Activated effector memory CD4-positive, alpha-beta T cell treated with Interleukin-2 at 50 U/mL for 16 hours (primary cell): ENCODE measurements around the gene TBC1D22A.

ENCODE experiments used
- DNase-seq: peaks from one replicate; pipeline ENCODE4 v3.0.0-alpha.2; 2020

Gene TBC1D22A

DNA sequence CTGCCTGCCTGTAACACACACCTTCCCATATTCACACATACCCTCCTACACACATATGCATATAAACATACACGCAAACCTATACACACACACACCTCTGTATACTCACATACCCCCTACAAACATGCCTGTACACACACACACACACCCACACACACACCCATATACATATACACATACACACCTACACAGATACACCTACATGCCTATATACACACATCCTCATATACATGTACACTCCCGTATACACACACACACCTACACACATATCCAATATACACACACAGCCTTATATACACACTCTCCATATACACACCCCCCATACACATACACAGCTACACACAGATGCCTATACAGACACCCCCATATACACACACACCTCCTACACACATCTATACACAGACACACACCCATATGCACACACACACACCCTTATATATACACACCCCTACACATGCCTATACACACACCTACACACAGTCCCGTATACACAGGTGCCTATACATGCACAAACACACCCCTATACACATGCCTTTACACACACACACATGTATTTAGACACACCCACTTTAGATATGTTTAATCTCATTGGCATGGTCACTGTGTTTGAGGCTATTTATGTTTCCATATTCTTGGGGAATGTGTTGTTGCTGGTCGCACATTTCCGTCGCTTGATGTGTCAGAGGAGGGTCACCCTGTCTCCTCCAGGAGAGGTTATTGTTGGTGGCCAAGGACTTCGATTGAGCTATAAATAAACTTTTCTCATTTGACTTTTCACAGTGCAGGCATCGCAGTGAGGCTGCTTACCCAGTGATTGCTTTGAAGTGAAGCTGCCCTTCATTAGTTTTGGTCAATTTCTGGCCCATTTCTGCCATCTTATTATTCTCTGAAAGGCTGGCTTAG, 243.3 kb downstream of the TBC1D22A start:
- no peak for DNase-seq

DNA sequence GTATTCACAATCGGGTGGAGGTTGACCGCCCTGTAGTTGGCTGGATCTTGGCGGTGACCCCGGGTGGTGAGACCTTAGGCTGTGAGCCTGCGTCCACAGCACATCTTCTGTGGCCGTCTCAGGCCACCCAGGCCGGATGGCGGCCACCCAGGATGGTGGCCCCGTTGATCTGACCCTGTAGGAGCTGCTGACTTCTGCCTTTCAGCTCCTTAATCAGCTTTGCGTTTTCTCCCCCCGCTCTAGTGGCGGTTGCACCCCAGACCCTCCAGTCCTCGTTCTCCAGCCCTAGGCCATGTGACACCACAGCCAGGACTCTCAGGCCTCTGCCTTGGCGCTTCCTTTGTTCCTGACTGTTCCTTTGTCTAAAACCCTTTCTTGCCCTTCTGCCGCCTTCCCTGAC, 244.0 kb downstream of the TBC1D22A start:
- DNase-seq, result no peak

DNA sequence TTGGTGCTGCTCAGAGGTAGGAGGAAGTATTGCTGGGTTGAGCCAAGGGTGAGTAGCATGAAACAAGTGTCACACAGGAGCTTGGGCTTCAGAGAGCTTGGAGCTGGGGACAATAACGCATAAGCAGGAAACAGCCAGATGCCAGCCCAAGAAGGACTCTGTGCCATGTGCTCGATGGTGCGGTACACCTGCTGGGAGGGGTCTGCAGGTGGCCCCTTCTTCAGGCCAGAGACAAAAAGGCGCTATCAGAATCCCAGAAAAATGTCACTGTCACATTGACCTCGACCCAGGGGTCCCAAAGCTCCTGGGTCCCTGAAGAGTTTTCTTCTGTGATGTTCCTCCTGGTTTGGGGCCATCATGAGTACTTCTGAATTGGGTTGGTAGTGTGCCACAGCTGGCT, 244.4 kb downstream of the TBC1D22A start:
- no peak for DNase-seq

DNA sequence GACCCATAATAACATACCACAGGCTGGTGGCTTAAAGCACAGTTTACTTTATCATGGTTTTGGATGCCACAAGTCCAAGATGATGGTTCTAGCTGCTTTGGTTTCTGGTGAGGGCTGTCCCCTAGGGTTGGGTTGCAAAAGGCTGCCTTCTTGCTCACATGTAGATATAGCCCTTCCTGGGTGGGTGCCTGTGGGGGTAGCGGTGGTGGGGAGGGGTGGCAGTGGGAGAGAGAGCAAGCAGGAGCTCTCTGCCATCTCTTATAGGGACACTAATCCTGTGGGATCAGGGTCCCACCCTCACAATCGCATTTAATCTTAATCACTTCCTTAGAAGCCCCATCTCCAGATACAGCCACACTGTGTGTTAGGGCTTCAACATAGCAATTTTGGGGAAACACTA, 245.0 kb downstream of the TBC1D22A start:
- no peak for DNase-seq

DNA sequence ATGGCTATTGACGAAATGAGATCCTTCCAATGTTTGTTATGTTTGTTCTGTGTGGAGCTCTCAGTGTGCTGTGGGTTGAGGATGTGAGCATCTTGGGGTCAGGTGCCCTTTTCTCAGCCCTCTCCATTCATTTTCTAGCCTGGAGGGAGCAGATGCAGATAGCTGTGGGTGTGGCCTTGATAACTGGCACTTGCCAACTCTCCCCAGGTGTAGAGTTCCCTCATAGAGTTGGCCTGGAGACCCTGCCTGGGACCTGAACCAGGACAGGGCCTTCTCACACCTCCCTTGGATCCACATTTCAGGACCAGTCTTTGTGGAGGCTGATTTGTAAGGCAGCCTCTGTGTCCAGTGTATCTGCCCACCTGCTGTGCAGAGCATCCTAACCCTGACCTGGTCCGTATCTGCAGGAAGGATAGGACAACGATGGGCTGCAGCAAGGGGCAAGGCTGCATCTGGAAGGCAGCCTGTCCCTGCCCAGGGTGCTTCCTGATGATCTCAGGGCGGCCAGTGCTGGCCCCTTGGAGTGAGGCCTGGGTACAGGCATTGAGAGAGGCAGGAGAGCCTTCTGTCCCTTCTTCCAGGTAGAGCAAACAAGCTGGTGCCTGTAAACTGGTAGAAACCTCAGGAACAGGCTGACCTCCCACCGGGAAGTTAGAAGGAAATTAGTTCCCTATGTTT, 245.9 kb downstream of the TBC1D22A start:
- no peak for DNase-seq

DNA sequence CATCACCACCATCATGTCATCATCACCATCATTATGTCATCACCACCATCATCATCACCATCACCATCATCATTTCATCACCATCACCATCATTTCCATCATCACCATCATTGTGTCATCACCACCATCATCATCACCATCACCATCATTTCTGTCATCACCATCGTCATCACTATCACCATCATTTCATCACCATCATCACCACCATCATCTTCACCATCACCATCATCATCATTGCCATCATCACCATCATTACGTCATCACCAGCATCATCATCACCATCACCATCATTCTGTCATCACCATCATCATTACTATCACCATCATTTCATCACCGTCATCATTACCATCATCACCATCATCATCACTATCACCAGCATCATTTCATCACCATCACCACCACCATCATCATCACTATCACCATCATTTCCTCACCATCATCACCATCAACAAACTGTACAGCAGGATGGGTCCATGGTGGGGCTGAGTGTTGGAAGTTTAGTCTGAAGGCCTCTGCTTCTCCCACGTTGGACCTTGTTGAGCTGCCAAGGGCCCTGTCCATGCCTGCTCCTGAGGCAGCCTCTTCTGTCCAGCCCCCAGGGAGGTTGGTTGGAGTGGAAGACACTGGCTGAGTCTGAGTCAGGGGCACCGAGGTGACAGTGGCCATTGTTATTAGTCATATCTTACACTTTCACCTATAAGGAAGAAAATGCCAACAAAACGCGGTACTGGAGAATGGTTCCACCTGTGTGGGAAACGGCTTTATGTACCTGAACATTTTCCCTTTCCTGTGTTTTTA, 247.1 kb downstream of the TBC1D22A start:
- no peak for DNase-seq

DNA sequence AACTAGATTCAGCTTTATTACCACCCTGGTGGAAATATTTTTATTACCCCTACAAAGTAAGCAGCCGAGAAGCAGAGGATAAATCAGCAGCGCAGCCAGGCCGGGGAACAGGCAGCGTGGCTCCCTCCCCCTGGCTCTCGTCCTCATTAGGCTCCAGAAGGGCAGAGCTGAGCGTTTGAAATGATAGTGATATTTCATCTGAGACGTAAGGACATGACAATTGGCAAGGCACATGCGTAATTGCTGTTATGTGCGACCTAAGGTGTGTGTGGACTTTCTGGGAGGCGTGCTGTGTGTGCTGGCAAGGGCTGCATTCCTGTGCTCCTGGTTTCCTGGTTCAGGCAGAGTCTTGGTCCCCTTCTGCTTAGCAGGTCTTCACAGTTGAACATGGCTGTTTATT, 247.8 kb downstream of the TBC1D22A start:
- no peak for DNase-seq

DNA sequence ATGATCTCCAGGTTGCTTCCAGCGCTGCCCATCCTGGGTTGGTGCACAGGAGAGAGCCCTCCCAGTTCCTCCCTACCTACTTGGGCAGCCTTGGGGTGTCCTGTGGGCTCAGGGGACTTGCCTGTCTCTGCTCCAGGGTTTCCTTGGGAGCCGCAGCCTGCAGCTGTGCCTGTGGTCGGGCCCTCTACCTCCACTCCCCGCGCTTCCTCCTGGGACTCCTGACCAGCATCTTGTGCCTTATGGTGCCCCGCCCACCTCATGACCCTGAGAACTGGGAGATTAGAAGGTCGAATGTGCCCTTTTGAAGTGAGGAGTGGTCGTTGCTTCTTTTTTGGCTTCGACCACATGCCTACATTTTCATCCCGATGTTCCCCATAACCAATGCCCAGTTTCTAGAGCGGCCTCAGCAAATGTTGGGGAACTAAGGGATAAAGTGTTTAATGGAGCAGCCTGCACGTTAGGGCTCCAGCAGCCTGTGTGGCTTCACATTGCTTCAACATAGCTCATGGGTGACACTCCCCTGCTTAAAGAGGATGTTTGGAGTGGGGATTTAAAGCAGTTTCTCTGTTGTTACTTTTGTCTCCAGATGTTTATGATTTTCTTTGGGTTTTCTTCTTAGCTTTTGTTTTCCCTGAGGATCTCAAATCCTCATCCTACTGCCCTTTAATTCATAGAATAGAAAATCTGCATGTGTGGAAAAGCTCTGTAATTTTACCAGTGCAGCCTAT, 248.8 kb downstream of the TBC1D22A start:
- DNase-seq, result no peak

DNA sequence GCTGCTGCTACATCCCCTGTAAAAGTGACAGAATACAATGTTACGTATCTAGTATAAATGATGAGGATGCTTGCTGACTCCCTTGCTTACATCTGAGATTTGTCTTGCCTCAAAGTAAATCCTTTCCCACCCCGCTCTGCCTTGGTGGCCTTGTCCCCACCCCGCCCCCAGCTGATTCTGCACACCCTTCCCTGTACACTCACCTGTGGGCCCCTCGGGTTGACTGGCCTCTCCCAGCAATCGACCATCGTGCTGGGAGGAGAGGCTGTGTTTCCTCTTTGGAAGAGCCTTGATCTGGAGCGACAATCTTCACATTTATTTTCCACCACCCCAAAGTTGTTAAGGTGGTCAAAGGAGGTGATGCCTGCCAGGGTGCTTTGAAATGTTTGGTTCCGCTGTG, 249.4 kb downstream of the TBC1D22A start:
- DNase-seq, result no peak

- no peak for DNase-seq
These were observed 250.3 kb downstream of the TBC1D22A start for GRCh38 chr22:47012589-47013370.

- no peak for DNase-seq
These were observed 251.6 kb downstream of the TBC1D22A start for GRCh38 chr22:47013861-47014635.

DNA sequence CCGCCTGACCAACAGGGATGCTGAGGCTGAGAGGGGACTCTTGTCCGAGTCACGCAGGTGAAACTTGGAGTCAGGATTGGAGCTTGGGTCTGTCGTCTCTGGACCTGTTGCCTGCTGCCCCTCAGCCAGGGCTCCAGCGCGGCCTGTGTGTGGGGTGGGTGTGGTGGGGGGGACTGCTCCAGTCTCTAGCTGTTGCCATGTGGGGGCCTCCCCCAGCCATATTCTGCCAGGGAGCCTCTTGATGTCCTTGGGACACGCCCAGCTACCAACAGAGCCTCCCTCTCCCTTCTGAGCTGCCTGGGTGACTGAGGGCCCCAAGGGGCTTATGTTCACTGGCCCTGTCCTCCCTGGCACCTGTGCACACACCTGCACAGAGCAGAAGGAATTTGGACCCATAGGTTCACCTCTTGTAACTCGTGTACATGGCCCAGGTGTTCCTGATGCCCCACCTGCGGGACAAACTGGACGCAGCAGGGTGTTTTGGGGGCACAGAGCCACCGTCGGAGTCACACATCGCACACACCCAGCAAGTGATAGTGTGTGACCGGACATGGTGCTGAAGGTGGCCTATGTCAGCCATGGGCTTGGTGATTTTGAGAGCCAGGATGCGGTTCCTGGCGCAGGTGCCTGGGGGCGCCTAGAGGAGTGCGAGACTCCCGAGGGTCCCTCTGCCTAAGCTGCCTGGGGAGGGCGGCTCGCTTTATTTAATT, 252.3 kb downstream of the TBC1D22A start:
- no peak for DNase-seq

DNA sequence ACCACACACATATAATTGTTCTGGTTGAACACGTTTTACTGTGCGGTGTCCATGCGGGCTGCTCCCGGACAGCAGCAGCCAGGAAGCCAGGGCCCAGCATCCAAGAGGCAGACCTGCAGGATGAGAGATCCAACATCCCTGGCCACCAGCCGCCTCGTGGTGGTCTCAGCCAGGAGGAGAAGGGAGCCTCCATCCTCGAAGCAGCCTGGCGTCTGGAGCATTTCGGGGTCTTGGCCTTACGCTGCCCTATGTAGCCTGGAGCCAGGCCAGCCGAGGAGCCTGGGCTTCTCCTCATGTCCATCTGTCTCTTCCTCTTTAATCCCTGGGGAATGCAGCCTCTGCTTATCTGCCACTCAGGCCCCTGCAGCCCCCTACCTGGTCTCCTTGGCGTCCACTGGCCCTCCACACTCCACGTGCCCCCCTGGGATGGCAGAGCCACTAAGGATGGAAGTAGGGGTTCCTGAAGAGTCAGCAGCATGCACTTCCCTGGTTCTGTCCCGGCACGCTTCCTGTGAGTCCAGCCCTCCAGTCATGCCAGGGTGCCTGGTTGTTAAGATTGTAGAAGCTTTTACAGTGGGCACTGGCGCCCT, 253.2 kb downstream of the TBC1D22A start:
- no peak for DNase-seq

GRCh38 chr22:47016631-47017030, 254.2 kb downstream of the TBC1D22A start:
- no peak for DNase-seq

GRCh38 chr22:47017245-47017644, 254.8 kb downstream of the TBC1D22A start:
- no peak for DNase-seq

- DNase-seq, result no peak
These were observed 255.8 kb downstream of the TBC1D22A start for GRCh38 chr22:47018010-47018910.

GRCh38 chr22:47019012-47019790, 256.8 kb downstream of the TBC1D22A start:
- no peak for DNase-seq

DNA sequence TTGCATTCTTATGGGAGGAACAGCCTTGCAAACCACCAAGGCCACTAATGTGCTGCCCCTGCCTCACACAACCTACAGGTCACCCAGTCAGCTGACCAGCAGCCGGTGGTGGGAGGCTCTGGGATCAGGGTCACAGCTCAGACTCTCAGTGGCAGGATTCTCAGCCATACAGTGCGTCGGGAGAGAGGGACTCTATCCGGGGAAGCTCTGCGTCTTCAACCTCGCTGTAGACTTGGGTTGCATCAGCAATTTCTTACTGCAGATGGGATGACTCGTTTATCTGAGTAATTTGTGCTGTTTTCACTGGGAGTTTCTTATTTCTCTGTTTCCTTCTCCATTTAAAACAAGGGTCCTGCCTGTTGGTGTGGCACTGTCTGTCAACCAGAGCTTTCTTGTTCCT, 257.7 kb downstream of the TBC1D22A start:
- no peak for DNase-seq
